HepG2 (cell line): ENCODE measurements around the gene PGAP3. TPM values are rescaled to one million over a fixed set of nuclear protein-coding genes. Genes with fewer than 3 reads are reported as not detected.

Experiments
- ARHGAP35 ChIP-seq: sonication (generic); formaldehyde crosslinking; IDR thresholded peaks from 2 replicates; pipeline ENCODE4 v1.9.0; 2022; ENCODE audit warnings: mild to moderate bottlenecking, inconsistent platforms, moderate library complexity, missing genetic modification reagents, borderline replicate concordance
- ARID2 ChIP-seq: sonication (generic); formaldehyde crosslinking; IDR thresholded peaks from 2 replicates; pipeline ENCODE4 v1.8.1; 2022; ENCODE audit warnings: mild to moderate bottlenecking, missing genetic modification reagents, borderline replicate concordance
- FOXM1 ChIP-seq: sonication (generic); formaldehyde crosslinking; IDR thresholded peaks from 2 replicates; pipeline ENCODE4 v1.5.0; 2020; ENCODE audit warnings: missing genetic modification reagents
- GATA4 ChIP-seq: sonication (generic); IDR thresholded peaks from 2 replicates; pipeline ENCODE4 v1.6.1; 2016; ENCODE audit warnings: antibody characterized with exemption, low read depth, borderline replicate concordance
- HMG20A ChIP-seq: IDR thresholded peaks from 2 replicates; pipeline ENCODE4 v1.6.1; 2016; ENCODE audit warnings: borderline replicate concordance
- MYC ChIP-seq: sonication (generic); formaldehyde crosslinking; IDR thresholded peaks from 2 replicates; pipeline ENCODE4 v1.9.0; 2021; ENCODE audit warnings: missing genetic modification reagents, borderline replicate concordance
- PAX8 ChIP-seq: sonication (generic); formaldehyde crosslinking; IDR thresholded peaks from 2 replicates; pipeline ENCODE4 v1.8.0; 2022; ENCODE audit warnings: mild to moderate bottlenecking, missing genetic modification reagents, borderline replicate concordance
- PPARG ChIP-seq: conservative IDR thresholded peaks from 2 replicates; pipeline ENCODE4 v1.6.1; 2016; ENCODE audit warnings: missing biosample characterization, missing genetic modification reagents
- PRMT3 ChIP-seq: sonication (generic); formaldehyde crosslinking; IDR thresholded peaks from 2 replicates; pipeline ENCODE4 v1.8.1; 2022; ENCODE audit warnings: low read depth, mild to moderate bottlenecking, moderate library complexity, missing genetic modification reagents, borderline replicate concordance
- TMF1 ChIP-seq: sonication (generic); formaldehyde crosslinking; IDR thresholded peaks from 2 replicates; pipeline ENCODE4 v1.8.1; 2022; ENCODE audit warnings: low read depth, missing genetic modification reagents
- ZNF24 ChIP-seq: fragments of 450-650 bp; IDR thresholded peaks from 2 replicates; pipeline ENCODE4 v1.6.1; 2017; ENCODE audit warnings: antibody characterized with exemption, mild to moderate bottlenecking
- ZNF292 ChIP-seq: sonication (generic); formaldehyde crosslinking; IDR thresholded peaks from 2 replicates; pipeline ENCODE4 v1.8.1; 2022; ENCODE audit warnings: mild to moderate bottlenecking, low read depth, missing genetic modification reagents, borderline replicate concordance
- ZNF570 ChIP-seq: sonication (generic); formaldehyde crosslinking; IDR thresholded peaks from 2 replicates; pipeline ENCODE4 v1.4.0; 2020; ENCODE audit warnings: mild to moderate bottlenecking, missing genetic modification reagents, borderline replicate concordance
- polyA plus RNA-seq, 8 experiments: library from polyadenylated mRNA; depleted of rRNA in 3 of 8; stranded (reverse) in 7 of 8; unstranded in 1 of 8; fragments of >200 nt; fragmentation: Illumina TruSeq in 4 of 8; extraction: Trizol in 4 of 8; gene quantifications; 2 replicates each; pipeline versions ENCODE4 v1.2.1 to v1.2.3, GENCODE V29; 2011 to 2016; ENCODE audit warnings: low read depth in 4 of 8, missing spikeins in 1 of 8, mixed read lengths in 1 of 8; ENCODE audit not compliant: insufficient read depth in 1 of 8
- total RNA-seq, 5 experiments: library from RNA; depleted of rRNA; stranded (reverse); fragments of >200 nt; fragmentation: Illumina TruSeq; extraction: Trizol; gene quantifications; 2 replicates each; pipeline ENCODE4 v1.2.3, GENCODE V29; 2016; ENCODE audit warnings: low read depth in 1 of 5
- TF ChIP-seq, protein P1 (sequence below): sonication (generic); formaldehyde crosslinking; IDR thresholded peaks from 2 replicates; pipeline ENCODE4 v1.4.0; 2020; ENCODE audit warnings: missing genetic modification reagents
- TF ChIP-seq, protein P2 (sequence below), 2 experiments: fragments of 450-650 bp in 1 of 2; sonication (generic) in 1 of 2; formaldehyde crosslinking; IDR thresholded peaks; 2 replicates each; pipeline versions ENCODE4 v1.5.0 to v1.8.0; 2020 to 2022; ENCODE audit warnings: mild to moderate bottlenecking in 1 of 2, missing genetic modification reagents in 1 of 2
- TF ChIP-seq, protein P3 (sequence below), 2 experiments: fragments of 450-650 bp in 1 of 2; sonication (generic) in 1 of 2; formaldehyde crosslinking in 1 of 2; IDR thresholded peaks; 2 replicates each; pipeline versions ENCODE4 v1.6.1 to v1.8.0; 2016 to 2022; ENCODE audit warnings: antibody characterized with exemption in 1 of 2, mild to moderate bottlenecking in 1 of 2, missing genetic modification reagents in 1 of 2

PGAP3 gene
- total and polyA plus RNA-seq, 2 of the 13 experiments (the other 11 are each of a cell fraction or from before 2014, with no cell fraction given): 11.9 to 14.6 TPM

DNA sequence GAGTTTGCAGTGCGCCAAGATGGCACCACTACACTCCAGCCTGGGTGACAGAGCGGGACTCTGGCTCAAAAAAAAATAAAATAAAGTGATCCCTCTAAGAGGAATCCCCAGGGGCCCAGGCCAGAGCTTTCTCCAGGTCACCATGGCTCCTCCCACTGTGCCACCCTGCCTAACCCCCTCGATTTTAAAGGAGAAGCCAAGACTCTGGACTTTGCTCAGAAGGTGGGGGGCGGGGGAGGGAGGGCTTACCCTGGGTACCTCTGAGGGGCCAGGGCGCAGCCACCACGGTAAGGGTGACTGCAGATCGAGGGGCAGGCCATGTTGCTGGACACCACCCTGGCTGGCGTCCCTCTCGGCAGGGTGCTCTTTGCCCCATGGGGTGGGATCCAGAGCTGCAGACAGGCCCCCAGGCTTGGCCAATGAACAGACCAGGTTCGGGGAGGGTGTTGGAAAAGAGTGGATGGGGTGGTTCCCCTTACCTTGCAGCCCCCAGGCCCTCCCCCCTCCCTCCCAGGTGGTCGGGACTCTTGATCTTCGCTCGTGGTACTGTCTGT, 49.4 kb upstream of the PGAP3 start (continued):
- TF ChIP-seq FOXM1 (CRISPR knock-in tag) (no peak), PPARG (CRISPR knock-in tag) (peak; percentile 2; the same call in 1 of the 2 replicates), PRMT3 (CRISPR knock-in tag) (no peak), MYC (peak; percentile 21; the same call in 1 of the 2 replicates), ARHGAP35 (CRISPR knock-in tag) (no peak), PAX8 (CRISPR knock-in tag) (peak; percentile 12; the same call in 1 of the 2 replicates), ARID2 (CRISPR knock-in tag) (no peak), GATA4 (0 out of 2 replicates have a peak, but pooled peaks have one; percentile 8), ZNF570 (CRISPR knock-in tag) (no peak), HMG20A (CRISPR knock-in tag) (no peak), TMF1 (CRISPR knock-in tag) (no peak), ZNF24 (no peak), ZNF292 (no peak)
- TF ChIP-seq, protein P1, sequence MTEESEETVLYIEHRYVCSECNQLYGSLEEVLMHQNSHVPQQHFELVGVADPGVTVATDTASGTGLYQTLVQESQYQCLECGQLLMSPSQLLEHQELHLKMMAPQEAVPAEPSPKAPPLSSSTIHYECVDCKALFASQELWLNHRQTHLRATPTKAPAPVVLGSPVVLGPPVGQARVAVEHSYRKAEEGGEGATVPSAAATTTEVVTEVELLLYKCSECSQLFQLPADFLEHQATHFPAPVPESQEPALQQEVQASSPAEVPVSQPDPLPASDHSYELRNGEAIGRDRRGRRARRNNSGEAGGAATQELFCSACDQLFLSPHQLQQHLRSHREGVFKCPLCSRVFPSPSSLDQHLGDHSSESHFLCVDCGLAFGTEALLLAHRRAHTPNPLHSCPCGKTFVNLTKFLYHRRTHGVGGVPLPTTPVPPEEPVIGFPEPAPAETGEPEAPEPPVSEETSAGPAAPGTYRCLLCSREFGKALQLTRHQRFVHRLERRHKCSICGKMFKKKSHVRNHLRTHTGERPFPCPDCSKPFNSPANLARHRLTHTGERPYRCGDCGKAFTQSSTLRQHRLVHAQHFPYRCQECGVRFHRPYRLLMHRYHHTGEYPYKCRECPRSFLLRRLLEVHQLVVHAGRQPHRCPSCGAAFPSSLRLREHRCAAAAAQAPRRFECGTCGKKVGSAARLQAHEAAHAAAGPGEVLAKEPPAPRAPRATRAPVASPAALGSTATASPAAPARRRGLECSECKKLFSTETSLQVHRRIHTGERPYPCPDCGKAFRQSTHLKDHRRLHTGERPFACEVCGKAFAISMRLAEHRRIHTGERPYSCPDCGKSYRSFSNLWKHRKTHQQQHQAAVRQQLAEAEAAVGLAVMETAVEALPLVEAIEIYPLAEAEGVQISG: no peak
- TF ChIP-seq, protein P2, sequence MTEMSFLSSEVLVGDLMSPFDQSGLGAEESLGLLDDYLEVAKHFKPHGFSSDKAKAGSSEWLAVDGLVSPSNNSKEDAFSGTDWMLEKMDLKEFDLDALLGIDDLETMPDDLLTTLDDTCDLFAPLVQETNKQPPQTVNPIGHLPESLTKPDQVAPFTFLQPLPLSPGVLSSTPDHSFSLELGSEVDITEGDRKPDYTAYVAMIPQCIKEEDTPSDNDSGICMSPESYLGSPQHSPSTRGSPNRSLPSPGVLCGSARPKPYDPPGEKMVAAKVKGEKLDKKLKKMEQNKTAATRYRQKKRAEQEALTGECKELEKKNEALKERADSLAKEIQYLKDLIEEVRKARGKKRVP (CRISPR knock-in tag; IDR thresholded peaks at IDR 0.05): no peak
- TF ChIP-seq, protein P3, sequence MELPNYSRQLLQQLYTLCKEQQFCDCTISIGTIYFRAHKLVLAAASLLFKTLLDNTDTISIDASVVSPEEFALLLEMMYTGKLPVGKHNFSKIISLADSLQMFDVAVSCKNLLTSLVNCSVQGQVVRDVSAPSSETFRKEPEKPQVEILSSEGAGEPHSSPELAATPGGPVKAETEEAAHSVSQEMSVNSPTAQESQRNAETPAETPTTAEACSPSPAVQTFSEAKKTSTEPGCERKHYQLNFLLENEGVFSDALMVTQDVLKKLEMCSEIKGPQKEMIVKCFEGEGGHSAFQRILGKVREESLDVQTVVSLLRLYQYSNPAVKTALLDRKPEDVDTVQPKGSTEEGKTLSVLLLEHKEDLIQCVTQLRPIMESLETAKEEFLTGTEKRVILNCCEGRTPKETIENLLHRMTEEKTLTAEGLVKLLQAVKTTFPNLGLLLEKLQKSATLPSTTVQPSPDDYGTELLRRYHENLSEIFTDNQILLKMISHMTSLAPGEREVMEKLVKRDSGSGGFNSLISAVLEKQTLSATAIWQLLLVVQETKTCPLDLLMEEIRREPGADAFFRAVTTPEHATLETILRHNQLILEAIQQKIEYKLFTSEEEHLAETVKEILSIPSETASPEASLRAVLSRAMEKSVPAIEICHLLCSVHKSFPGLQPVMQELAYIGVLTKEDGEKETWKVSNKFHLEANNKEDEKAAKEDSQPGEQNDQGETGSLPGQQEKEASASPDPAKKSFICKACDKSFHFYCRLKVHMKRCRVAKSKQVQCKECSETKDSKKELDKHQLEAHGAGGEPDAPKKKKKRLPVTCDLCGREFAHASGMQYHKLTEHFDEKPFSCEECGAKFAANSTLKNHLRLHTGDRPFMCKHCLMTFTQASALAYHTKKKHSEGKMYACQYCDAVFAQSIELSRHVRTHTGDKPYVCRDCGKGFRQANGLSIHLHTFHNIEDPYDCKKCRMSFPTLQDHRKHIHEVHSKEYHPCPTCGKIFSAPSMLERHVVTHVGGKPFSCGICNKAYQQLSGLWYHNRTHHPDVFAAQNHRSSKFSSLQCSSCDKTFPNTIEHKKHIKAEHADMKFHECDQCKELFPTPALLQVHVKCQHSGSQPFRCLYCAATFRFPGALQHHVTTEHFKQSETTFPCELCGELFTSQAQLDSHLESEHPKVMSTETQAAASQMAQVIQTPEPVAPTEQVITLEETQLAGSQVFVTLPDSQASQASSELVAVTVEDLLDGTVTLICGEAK (IDR thresholded peaks at IDR 0.05): no peak
- TF ChIP-seq, protein P3 (CRISPR knock-in tag; IDR thresholded peaks at IDR 0.05): no peak
